Measurements from ENCODE around the gene ENG. TPM values are rescaled to one million over a fixed set of nuclear protein-coding genes. Genes with fewer than 3 reads are reported as not detected.
A peak's percentile ranks its signal among the peaks of the same experiment; 100 is the strongest.

Gene ENG
- total and polyA plus RNA-seq, 2 donors from 2014 or later: 135 to 158 TPM

DNA sequence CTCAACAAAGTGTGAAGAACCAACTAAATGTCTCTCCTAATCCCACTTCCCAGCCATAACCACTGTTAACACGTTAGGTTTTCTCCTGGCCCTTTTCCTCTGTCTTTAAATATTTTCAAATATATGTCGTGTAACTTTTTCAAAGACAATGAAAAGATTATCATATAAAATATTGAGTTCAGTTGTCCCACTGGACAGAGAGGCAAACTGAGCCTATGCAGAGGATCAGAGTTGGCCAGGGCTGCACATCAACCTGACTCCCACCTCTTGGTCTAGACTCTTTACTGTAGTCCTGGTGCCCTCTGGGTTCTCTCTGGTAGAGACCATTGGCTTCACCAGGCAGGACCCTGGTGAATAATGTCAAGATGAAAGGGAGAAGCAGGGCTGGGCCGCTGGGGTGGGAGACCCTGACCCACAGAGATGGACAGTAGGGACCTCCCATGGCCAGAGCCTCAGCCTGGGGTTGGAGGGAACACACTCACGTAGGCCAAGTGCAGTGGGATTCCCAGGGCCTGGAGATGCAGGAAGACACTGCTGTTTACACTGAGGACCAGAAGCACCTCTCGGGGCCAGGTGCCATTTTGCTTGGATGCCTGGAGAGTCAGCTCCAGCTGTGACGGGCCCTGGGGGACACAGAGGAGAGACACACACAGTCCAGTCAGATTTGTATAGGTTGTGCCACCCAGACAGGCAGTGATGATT lies 25.1 kb downstream of the ENG start:
- Histone ChIP-seq H3K27me3 (ENCODE audit: control insufficient read depth, insufficient read depth, low read length) (no peaks in the 10 kb centered on the region), H3K9me3 (ENCODE audit: control insufficient read depth in 2 of 3, insufficient read depth in 1 of 3, low read length in 3 of 3) (no peaks in the 10 kb centered on the region), H3K4me3 (ENCODE audit: low read length in 3 of 3) (no peak overlapping the region), H3K9ac (ENCODE audit: low read length in 3 of 3) (no peak overlapping the region), H3K4me1 (ENCODE audit: control insufficient read depth in 2 of 3, insufficient read depth in 2 of 3, low read depth in 1 of 3, low read length in 3 of 3) (peaks cover 0 to 29% (median 8%) of the 10 kb centered on the region in 3 donors), H3K27ac (ENCODE audit: low read depth in 2 of 2, low read length in 2 of 2) (peak overlapping the region; percentile 26 to 80), H3K36me3 (ENCODE audit: control insufficient read depth in 2 of 3, insufficient read depth in 3 of 3, low read length in 3 of 3) (peaks cover 0 to 14% (median 6%) of the 10 kb centered on the region in 3 donors)
- DNase-seq: peak in 1 of 5 donors; percentile 37
- intact Hi-C loops (cut with DNase I): no loop called here
- FAIRE-seq: no peak
- TF ChIP-seq, protein P1, sequence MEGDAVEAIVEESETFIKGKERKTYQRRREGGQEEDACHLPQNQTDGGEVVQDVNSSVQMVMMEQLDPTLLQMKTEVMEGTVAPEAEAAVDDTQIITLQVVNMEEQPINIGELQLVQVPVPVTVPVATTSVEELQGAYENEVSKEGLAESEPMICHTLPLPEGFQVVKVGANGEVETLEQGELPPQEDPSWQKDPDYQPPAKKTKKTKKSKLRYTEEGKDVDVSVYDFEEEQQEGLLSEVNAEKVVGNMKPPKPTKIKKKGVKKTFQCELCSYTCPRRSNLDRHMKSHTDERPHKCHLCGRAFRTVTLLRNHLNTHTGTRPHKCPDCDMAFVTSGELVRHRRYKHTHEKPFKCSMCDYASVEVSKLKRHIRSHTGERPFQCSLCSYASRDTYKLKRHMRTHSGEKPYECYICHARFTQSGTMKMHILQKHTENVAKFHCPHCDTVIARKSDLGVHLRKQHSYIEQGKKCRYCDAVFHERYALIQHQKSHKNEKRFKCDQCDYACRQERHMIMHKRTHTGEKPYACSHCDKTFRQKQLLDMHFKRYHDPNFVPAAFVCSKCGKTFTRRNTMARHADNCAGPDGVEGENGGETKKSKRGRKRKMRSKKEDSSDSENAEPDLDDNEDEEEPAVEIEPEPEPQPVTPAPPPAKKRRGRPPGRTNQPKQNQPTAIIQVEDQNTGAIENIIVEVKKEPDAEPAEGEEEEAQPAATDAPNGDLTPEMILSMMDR (IDR thresholded peaks at IDR 0.05; ENCODE audit: borderline replicate concordance, extremely low read depth, insufficient read depth): no peak

DNA sequence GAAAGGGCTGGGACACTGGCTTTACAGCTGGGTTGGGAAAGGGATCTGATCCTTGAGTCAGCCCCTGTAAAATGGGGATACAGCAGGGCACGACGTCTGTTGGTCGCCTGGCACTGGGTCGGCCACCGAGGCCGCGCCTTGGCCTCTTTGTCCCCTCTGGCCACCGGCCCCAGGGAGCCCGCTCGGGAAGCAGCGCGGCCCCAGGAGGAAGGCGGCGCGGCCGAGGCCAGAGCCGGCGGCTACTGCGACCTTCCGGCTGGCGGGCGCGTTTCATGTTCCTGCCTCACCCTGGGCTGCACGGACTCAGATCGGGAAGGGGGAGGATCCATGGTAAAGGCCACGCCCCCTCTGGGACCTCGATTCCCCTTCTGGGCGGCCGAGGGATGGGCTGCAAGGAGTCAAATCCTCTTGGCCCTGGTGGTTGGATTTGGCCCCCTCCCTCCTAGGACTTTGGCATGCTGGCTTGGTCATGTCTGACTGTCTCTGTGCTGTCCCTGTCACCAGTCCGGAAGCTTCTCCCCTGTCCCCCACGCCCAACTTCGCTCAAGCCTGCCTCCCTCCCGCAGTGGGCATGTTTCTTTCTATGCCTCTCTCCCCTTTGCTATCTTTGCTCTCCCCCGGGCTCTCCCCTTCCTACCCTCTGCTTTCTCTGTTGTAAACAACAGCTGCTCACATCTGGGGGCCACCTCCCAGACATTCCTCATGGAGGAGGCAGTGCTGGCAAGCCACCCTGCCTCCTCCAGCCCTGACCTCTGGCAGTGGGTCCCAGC lies 26.0 kb downstream of the ENG start:
- H3K4me3 ChIP-seq (ENCODE audit: low read length in 3 of 3): no peak overlapping the region
- H3K9me3 ChIP-seq (ENCODE audit: control insufficient read depth in 2 of 3, insufficient read depth in 1 of 3, low read length in 3 of 3): no peaks in the 10 kb centered on the region
- peak overlapping the region; percentile 53 to 70 for H3K27ac ChIP-seq (ENCODE audit: low read depth in 2 of 2, low read length in 2 of 2)
- intact Hi-C loops (cut with DNase I): no loop called here
- peak overlapping the region in 1 of 3 donors; percentile 52 for H3K9ac ChIP-seq (ENCODE audit: low read length in 3 of 3)
- no peaks in the 10 kb centered on the region for H3K27me3 ChIP-seq (ENCODE audit: control insufficient read depth, insufficient read depth, low read length)
- H3K36me3 ChIP-seq (ENCODE audit: control insufficient read depth in 2 of 3, insufficient read depth in 3 of 3, low read length in 3 of 3): peaks cover 0 to 20% (median 10%) of the 10 kb centered on the region in 3 donors
- no peak for FAIRE-seq
- H3K4me1 ChIP-seq (ENCODE audit: control insufficient read depth in 2 of 3, insufficient read depth in 2 of 3, low read depth in 1 of 3, low read length in 3 of 3): peaks cover 0 to 29% (median 8%) of the 10 kb centered on the region in 3 donors
- peak; percentile 89 to 97 (median 94) for DNase-seq
- TF ChIP-seq, protein P1 (IDR thresholded peaks at IDR 0.05; ENCODE audit: borderline replicate concordance, extremely low read depth, insufficient read depth): no peak

DNA sequence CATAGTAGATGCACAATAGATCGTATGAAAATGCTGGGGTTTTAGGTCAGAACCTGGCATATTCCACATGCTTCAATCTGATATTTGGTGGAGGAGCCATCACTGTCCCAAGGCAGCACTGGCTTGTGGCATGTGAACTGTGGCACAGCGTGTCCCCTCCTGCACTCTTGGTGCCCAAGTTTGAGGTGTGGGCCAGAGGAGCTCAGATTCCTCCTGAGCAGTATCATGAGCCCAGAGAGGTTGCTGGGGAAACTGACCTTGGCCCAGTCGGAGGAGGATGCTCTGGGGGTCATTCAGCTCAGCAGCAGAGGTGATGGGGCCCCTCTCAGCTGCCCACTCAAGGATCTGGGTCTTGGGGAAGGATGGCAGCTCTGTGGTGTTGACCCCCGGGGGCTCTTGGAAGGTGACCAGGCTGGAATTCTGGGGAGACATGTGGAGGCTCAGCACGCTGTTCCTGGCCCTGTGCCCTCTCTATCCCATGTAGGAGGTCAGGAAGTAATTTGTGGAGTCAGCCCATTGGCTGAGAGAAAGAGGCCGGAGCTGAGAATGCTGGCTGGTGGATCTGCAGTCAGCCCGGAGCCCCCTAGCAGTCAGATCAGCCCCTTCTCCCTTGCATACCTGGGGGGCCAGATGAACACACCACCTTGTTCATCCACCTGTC lies 28.1 kb downstream of the ENG start:
- no peak overlapping the region for H3K27ac ChIP-seq (ENCODE audit: low read depth in 2 of 2, low read length in 2 of 2)
- no peak for FAIRE-seq

More for the DNA sequence above, 28.1 kb downstream of the ENG start:
- peak in 2 of 5 donors; percentile 43 to 47 for DNase-seq
- TF ChIP-seq, protein P1 (IDR thresholded peaks at IDR 0.05; ENCODE audit: borderline replicate concordance, extremely low read depth, insufficient read depth): no peak
- H3K9me3 ChIP-seq (ENCODE audit: control insufficient read depth in 2 of 3, insufficient read depth in 1 of 3, low read length in 3 of 3): no peaks in the 10 kb centered on the region
- intact Hi-C loops (cut with DNase I): no loop called here
- H3K9ac ChIP-seq (ENCODE audit: low read length in 3 of 3): no peak overlapping the region
- H3K36me3 ChIP-seq (ENCODE audit: control insufficient read depth in 2 of 3, insufficient read depth in 3 of 3, low read length in 3 of 3): peaks cover 0 to 17% (median 10%) of the 10 kb centered on the region in 3 donors
- peaks cover 0 to 29% (median 8%) of the 10 kb centered on the region in 3 donors for H3K4me1 ChIP-seq (ENCODE audit: control insufficient read depth in 2 of 3, insufficient read depth in 2 of 3, low read depth in 1 of 3, low read length in 3 of 3)
- H3K27me3 ChIP-seq (ENCODE audit: control insufficient read depth, insufficient read depth, low read length): no peaks in the 10 kb centered on the region
- H3K4me3 ChIP-seq (ENCODE audit: low read length in 3 of 3): no peak overlapping the region
